ENCODE results near the gene EHBP1. TPM values are rescaled to one million over a fixed set of nuclear protein-coding genes. Genes with fewer than 3 reads are reported as not detected.

The EHBP1 gene
- total RNA-seq, 4 donors from 2014 or later, result 11.1 to 19.0 (median 15.4) TPM

DNA sequence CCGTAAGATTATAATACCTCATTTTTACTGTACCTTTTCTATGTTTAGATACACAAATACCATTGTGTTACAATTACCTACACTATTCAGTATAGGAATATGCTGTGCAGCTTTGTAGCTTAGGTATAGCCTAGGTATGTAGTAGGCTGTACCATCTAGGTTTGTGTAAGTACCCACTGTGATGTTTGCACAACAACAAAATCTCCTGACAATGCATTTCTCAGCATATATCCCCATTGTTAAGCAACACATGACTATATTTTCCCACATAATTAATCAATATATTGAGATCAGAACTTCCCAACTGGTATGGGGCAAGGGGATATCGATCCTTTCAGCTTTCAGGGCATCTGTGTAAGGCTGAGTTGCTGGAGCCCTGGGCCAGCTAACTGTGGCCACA is 238.8 kb downstream of the EHBP1 start:
- no peak for DNase-seq
- no peaks in the 10 kb centered on the region for H3K4me1 ChIP-seq
- no peak overlapping the region for H3K4me3 ChIP-seq
- no peak for ATAC-seq
- intact Hi-C loops (cut with DNase I; ENCODE audit: low total_unique reads), result no loop called here
- H3K9me3 ChIP-seq, result no peaks in the 10 kb centered on the region
- peaks cover 0 to 6% of the 10 kb centered on the region in 2 donors for H3K36me3 ChIP-seq
- no peak overlapping the region for H3K27ac ChIP-seq
- in situ Hi-C loops (cut with MboI; ENCODE audit: low sequenced_read_pairs in 4 of 4), result no loop called here
- no peaks in the 10 kb centered on the region for H3K27me3 ChIP-seq
- TF ChIP-seq, protein P1, sequence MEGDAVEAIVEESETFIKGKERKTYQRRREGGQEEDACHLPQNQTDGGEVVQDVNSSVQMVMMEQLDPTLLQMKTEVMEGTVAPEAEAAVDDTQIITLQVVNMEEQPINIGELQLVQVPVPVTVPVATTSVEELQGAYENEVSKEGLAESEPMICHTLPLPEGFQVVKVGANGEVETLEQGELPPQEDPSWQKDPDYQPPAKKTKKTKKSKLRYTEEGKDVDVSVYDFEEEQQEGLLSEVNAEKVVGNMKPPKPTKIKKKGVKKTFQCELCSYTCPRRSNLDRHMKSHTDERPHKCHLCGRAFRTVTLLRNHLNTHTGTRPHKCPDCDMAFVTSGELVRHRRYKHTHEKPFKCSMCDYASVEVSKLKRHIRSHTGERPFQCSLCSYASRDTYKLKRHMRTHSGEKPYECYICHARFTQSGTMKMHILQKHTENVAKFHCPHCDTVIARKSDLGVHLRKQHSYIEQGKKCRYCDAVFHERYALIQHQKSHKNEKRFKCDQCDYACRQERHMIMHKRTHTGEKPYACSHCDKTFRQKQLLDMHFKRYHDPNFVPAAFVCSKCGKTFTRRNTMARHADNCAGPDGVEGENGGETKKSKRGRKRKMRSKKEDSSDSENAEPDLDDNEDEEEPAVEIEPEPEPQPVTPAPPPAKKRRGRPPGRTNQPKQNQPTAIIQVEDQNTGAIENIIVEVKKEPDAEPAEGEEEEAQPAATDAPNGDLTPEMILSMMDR (IDR thresholded peaks at IDR 0.05 in 4 of 5, conservative IDR thresholded peaks at IDR 0.05 in 1 of 5), result no peak
- no peak for TF ChIP-seq POLR2A (IDR thresholded peaks at IDR 0.05)

DNA sequence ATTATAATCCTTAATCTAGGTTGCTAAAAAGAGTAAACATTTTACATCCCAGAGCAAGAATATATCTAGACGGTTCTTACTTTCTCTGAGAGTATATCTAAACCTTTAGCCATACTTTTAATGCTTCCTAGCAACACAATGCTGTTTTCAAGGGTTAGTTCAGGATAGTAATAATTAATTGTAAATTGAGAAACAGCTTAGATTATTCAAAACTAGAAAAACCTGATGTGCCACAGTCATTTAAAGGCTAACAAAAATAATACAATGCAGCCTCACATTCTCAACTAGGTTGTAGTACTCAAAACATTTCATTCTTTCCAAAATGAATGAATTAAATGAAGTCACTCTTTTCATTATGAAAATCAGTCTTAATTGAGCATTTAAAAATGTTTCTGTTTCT is 241.9 kb downstream of the EHBP1 start:
- H3K27me3 ChIP-seq, result no peaks in the 10 kb centered on the region
- intact Hi-C loops (cut with DNase I; ENCODE audit: low total_unique reads), result no loop called here
- H3K36me3 ChIP-seq, result peaks cover 0 to 6% of the 10 kb centered on the region in 2 donors
- in situ Hi-C loops (cut with MboI; ENCODE audit: low sequenced_read_pairs in 4 of 4), result no loop called here
- ATAC-seq, result no peak
- H3K9me3 ChIP-seq, result no peaks in the 10 kb centered on the region
- H3K4me1 ChIP-seq, result no peaks in the 10 kb centered on the region
- no peak overlapping the region for H3K27ac ChIP-seq
- no peak for DNase-seq
- no peak for TF ChIP-seq POLR2A (IDR thresholded peaks at IDR 0.05)
- TF ChIP-seq, protein P1 (IDR thresholded peaks at IDR 0.05 in 4 of 5, conservative IDR thresholded peaks at IDR 0.05 in 1 of 5), result no peak
- no peak overlapping the region for H3K4me3 ChIP-seq

DNA sequence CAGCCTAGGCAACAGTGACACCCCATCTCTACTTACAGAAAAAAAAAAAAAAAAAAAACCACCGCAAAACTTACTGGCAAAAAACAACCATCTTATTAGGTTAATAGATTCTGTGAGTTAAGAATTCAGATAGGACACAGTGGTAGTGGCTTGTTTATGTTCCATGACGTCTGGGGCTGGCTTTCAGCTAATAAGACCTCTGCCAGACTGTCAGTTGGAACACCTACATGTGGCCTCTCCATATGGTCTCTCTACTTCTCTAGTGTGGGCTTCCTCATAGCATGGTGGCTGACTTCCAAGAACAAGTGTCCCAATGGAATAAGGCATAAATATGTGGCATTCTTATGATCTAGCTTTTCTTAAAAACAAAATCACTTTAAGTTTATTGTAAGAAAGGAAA is 251.1 kb downstream of the EHBP1 start:
- no peak overlapping the region for H3K27ac ChIP-seq
- intact Hi-C loops (cut with DNase I; ENCODE audit: low total_unique reads), result no loop called here
- no peak overlapping the region for H3K4me3 ChIP-seq
- ATAC-seq (no peak), DNase-seq (no peak)
- in situ Hi-C loops (cut with MboI; ENCODE audit: low sequenced_read_pairs in 4 of 4), result no loop called here
- no peaks in the 10 kb centered on the region for H3K27me3 ChIP-seq
- no peaks in the 10 kb centered on the region for H3K36me3 ChIP-seq
- no peaks in the 10 kb centered on the region for H3K9me3 ChIP-seq
- TF ChIP-seq, protein P1 (IDR thresholded peaks at IDR 0.05 in 4 of 5, conservative IDR thresholded peaks at IDR 0.05 in 1 of 5), result no peak
- TF ChIP-seq POLR2A (IDR thresholded peaks at IDR 0.05), result no peak
- no peaks in the 10 kb centered on the region for H3K4me1 ChIP-seq

DNA sequence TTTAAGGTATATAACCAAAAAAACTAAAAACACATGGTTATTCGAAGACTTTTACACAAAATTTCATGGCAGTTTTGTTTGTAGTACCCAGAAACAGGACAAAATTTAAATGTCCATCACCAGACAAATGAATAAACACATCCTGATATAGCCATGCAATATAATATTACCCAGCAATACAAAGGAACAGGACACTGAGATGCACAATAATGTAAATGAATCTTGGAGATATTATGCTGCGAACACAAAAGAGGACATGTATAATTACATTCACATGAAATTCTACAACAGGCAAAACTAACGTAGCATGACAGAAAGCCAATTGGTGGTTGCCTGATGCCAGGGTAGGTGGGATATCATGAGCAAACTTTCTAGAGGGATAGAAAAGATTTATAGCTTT is 252.7 kb downstream of the EHBP1 start:
- Histone ChIP-seq H3K36me3 (no peaks in the 10 kb centered on the region), H3K4me1 (no peaks in the 10 kb centered on the region), H3K27me3 (no peaks in the 10 kb centered on the region), H3K4me3 (no peak overlapping the region), H3K27ac (no peak overlapping the region), H3K9me3 (no peaks in the 10 kb centered on the region)
- ATAC-seq, result no peak
- DNase-seq, result no peak
- TF ChIP-seq, protein P1 (IDR thresholded peaks at IDR 0.05 in 4 of 5, conservative IDR thresholded peaks at IDR 0.05 in 1 of 5), result no peak
- TF ChIP-seq POLR2A (IDR thresholded peaks at IDR 0.05), result no peak
- in situ Hi-C loops (cut with MboI; ENCODE audit: low sequenced_read_pairs in 4 of 4), result no loop called here
- intact Hi-C loops (cut with DNase I; ENCODE audit: low total_unique reads), result no loop called here

DNA sequence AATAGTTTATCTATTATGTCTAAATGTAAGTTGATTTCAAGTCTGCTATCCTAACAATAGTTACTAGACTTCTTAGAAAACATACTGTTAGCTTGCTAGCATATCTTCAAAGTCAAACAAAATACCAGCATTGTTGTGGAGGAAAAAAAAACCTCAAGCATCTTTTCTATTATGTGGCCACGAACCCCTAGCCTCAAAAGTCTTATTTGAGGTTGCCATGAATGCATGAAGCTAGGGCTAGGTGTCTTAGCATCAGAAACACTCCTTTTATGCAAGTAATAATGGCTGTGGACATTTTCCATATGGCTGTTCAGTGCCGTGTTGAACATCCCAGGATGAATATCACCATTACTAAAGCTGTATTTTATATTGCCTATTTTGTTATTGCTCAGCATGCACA is 258.5 kb downstream of the EHBP1 start:
- no peaks in the 10 kb centered on the region for H3K9me3 ChIP-seq
- intact Hi-C loops (cut with DNase I; ENCODE audit: low total_unique reads), result no loop called here
- no peak overlapping the region for H3K4me3 ChIP-seq
- no peak overlapping the region for H3K27ac ChIP-seq
- H3K36me3 ChIP-seq, result no peaks in the 10 kb centered on the region
- ATAC-seq (no peak), DNase-seq (no peak)
- in situ Hi-C loops (cut with MboI; ENCODE audit: low sequenced_read_pairs in 4 of 4), result no loop called here
- TF ChIP-seq, protein P1 (IDR thresholded peaks at IDR 0.05 in 4 of 5, conservative IDR thresholded peaks at IDR 0.05 in 1 of 5), result no peak
- TF ChIP-seq POLR2A (IDR thresholded peaks at IDR 0.05), result no peak
- no peaks in the 10 kb centered on the region for H3K27me3 ChIP-seq
- H3K4me1 ChIP-seq, result no peaks in the 10 kb centered on the region

Measured in gastrocnemius medialis (tissue), 4 donors.